ENCODE data around the gene BCAS3.
"Not testable (repeated sequence)": the region's sequence is repeated elsewhere in the genome, so short reads cannot be mapped to it uniquely, and the experiment has no call there.

BCAS3 gene

GRCh38 chr17:61419496-61420046, 741.9 kb downstream of the BCAS3 start:
- Mint-ChIP-seq H3K4me1 (ENCODE audit: low read depth) (no peaks in the 10 kb centered on the region), H3K4me3 (no peak overlapping the region), H3K27me3 (ENCODE audit: low read depth) (peaks cover 58% of the 10 kb centered on the region), H3K36me3 (ENCODE audit: low read depth) (no peaks in the 10 kb centered on the region), H3K27ac (no peak overlapping the region), H3K9me3 (no peaks in the 10 kb centered on the region)

DNA sequence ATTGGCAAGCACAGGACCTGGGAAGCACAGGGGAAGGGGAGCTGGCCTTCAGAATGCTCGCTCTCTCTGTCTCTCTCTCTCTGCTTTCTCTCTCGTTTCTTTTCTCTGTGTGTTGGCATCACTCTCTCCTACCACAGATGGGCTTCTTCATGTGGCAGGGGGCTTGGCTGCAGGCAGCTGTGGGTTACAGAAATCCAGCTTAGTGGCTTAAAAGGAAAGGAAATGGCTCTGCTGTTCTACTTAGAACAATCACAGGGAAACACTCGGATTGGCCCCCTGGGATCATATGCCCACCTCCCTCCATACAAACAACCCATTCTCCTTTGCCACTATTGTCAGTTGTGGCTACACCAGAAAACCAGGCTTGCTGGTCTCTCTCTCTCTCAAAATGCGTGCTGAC, 742.4 kb downstream of the BCAS3 start:
- no peak overlapping the region for H3K27ac Mint-ChIP-seq
- H3K9me3 Mint-ChIP-seq: no peaks in the 10 kb centered on the region
- H3K4me3 Mint-ChIP-seq: no peak overlapping the region

GRCh38 chr17:61420745-61421398, 743.2 kb downstream of the BCAS3 start:
- Mint-ChIP-seq H3K4me3 (no peak overlapping the region), H3K4me1 (ENCODE audit: low read depth) (no peaks in the 10 kb centered on the region), H3K27me3 (ENCODE audit: low read depth) (peaks cover 58% of the 10 kb centered on the region), H3K36me3 (ENCODE audit: low read depth) (no peaks in the 10 kb centered on the region), H3K27ac (no peak overlapping the region), H3K9me3 (no peaks in the 10 kb centered on the region)

More for the DNA sequence above, 742.4 kb downstream of the BCAS3 start:
- Mint-ChIP-seq H3K4me1 (ENCODE audit: low read depth) (no peaks in the 10 kb centered on the region), H3K36me3 (ENCODE audit: low read depth) (no peaks in the 10 kb centered on the region), H3K27me3 (ENCODE audit: low read depth) (peaks cover 57% of the 10 kb centered on the region)

DNA sequence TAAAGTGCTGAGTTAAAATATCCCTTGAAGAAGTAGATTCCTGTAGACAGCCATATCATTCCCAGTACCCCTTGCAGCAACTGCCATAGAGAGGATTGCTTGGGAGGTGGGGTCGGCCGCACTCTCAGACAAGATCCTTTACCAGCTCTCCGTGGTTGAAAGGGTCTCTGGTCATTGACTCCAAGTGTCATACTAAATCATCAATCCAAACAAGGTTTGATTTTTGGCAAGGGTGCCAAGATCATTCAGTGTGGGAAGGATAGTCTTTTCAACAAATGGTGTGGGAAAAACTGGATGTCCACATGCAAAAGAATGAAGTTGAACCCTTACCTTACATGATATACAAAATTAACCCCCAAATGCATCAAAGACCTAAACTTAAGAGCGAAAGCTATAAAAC, 743.8 kb downstream of the BCAS3 start:
- Mint-ChIP-seq H3K27ac (no peak overlapping the region), H3K36me3 (ENCODE audit: low read depth) (no peaks in the 10 kb centered on the region), H3K27me3 (ENCODE audit: low read depth) (peaks cover 54% of the 10 kb centered on the region), H3K9me3 (no peaks in the 10 kb centered on the region), H3K4me1 (ENCODE audit: low read depth) (no peaks in the 10 kb centered on the region), H3K4me3 (no peak overlapping the region)

DNA sequence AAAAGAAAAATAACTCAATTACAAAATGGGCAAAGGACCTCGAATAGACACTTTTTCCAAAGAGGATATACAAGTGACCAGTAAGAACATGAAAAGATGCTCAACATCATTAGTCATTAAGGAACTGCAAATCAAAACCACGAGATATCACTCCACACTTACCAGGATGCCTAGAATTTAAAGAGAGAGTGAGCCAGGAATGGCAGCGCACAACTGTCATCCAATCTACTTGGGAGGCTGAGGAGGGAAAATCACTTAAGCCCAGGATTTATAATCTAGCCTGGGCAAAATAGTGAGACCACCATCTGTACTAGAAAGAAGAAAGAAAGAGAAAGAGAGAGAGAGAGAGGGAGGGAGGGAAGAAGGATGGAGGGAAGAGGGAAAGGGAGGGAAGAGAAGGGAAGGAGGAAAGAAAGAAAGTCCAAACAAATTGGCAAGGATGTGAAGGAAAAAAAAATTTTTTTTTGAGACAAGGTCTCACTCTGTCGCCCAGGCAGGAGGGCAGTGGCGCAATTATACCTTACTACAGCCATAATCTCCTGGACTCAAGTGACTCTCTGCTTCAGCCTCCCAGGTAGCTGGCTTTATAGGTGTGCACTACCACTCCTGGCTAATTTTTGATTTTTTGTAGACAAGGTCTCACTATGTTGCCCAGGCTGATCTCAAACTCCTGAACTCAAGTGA, 744.6 kb downstream of the BCAS3 start:
- H3K4me3 Mint-ChIP-seq: no peak overlapping the region
- no peak overlapping the region for H3K27ac Mint-ChIP-seq
- H3K4me1 Mint-ChIP-seq (ENCODE audit: low read depth): no peaks in the 10 kb centered on the region
- no peaks in the 10 kb centered on the region for H3K36me3 Mint-ChIP-seq (ENCODE audit: low read depth)
- H3K27me3 Mint-ChIP-seq (ENCODE audit: low read depth): peaks cover 49% of the 10 kb centered on the region
- no peaks in the 10 kb centered on the region for H3K9me3 Mint-ChIP-seq

DNA sequence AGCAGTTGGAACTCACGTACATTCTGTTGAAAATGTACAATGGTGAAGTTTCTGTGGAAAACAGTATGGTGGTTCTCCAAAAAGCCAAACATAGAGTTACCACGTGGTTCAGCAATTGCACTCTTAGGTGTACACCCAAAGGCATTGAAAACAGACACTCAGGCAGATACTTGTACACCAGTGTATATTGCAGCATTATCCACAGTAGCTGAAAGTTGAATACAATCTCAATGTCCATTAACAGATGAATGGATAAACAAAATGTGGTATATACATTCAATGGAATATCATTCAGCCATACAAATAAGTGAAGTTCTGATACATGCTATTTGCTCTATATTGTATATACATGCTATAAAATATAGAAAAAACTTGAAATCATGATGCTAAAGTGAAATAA, 745.2 kb downstream of the BCAS3 start:
- no peaks in the 10 kb centered on the region for H3K4me1 Mint-ChIP-seq (ENCODE audit: low read depth)
- peaks cover 53% of the 10 kb centered on the region for H3K27me3 Mint-ChIP-seq (ENCODE audit: low read depth)
- no peak overlapping the region for H3K27ac Mint-ChIP-seq
- H3K9me3 Mint-ChIP-seq: no peaks in the 10 kb centered on the region
- no peaks in the 10 kb centered on the region for H3K36me3 Mint-ChIP-seq (ENCODE audit: low read depth)
- no peak overlapping the region for H3K4me3 Mint-ChIP-seq

- no peaks in the 10 kb centered on the region for H3K36me3 Mint-ChIP-seq (ENCODE audit: low read depth)
- H3K4me3 Mint-ChIP-seq: no peak overlapping the region
- no peak overlapping the region for H3K27ac Mint-ChIP-seq
- H3K9me3 Mint-ChIP-seq: no peaks in the 10 kb centered on the region
- peaks cover 49% of the 10 kb centered on the region for H3K27me3 Mint-ChIP-seq (ENCODE audit: low read depth)
- no peaks in the 10 kb centered on the region for H3K4me1 Mint-ChIP-seq (ENCODE audit: low read depth)
Measured at GRCh38 chr17:61423967-61424649, 746.5 kb downstream of the BCAS3 start.

DNA sequence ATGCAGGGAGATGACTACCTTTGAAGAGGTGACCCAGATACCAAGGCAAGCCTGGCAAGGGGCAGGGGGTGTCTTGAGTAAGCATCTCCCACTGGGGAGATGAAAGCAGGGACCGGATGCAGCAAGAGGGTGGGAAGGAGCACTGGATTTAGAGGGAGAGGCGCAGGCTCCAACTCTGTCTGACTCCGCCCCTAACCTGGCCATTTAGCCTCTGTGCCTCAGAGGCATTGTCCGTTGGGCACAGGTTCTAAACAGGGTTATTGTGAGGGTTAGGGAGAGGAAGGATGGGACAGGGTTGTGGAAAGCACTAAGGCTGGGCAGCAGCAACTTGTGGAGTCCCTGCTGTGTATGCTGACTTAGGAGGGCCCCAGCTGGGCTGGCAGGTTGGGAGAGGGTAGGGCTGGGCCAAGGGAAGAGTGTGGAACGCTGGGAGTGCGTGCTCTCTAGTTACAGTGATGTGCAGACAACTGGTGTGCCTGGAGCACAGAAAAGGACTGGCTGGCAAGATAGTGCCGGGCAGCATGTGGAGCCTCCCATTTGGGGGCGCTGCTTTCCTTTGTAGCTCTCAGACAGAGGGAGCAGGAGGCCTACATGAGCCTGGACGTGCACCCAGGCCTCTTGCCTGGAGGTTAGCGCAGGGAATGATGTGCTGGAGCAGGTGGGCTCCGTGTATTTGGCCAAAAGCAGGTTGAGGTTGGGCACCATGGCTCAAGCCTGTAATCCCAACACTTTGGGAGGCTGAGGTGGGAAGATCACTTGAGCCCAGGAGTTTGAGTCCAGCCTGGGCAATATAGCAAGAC, 748.2 kb downstream of the BCAS3 start:
- Mint-ChIP-seq H3K36me3 (ENCODE audit: low read depth) (no peaks in the 10 kb centered on the region), H3K27ac (no peak overlapping the region), H3K27me3 (ENCODE audit: low read depth) (peaks cover 41% of the 10 kb centered on the region), H3K4me3 (no peak overlapping the region), H3K4me1 (ENCODE audit: low read depth) (no peaks in the 10 kb centered on the region), H3K9me3 (no peaks in the 10 kb centered on the region)

DNA sequence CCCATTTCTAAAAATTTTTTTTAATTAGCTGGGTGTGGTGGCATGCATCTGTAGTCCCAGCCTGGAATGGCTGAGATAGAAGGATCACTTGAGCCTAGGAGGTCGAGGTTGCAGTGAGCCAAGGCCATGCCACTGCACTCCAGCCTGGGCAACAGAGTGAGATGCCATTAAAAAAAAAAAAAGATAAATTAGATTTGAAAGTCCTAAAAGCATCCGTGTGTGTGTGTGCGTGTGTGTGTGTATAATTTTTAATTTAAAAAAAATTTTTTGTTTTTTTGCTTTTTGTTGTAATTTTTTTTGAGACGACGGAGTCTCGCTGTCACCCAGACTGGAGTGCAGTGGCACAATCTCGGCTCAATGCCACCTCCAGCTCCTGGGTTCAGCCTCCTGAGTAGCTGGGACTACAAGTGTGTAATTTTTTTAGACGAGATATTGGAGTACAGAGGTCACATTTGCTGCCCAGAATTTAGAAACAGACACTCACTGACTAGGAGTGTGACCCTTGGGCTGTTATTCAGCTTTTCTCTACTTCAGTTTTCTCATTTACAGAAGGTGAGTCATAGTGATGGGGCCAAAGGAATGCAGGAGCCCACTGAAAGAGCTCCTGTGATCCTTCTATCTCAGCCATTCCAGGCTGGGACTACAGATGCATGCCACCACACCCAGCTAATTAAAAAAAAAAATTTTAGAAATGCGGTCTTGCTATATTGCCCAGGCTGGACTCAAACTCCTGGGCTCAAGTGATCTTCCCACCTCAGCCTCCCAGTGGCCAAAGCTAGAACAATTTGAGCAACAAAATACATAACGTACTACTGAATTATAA, 749.0 kb downstream of the BCAS3 start:
- Mint-ChIP-seq H3K36me3 (ENCODE audit: low read depth) (no peaks in the 10 kb centered on the region), H3K9me3 (no peaks in the 10 kb centered on the region), H3K27me3 (ENCODE audit: low read depth) (peaks cover 38% of the 10 kb centered on the region), H3K4me3 (no peak overlapping the region), H3K27ac (no peak overlapping the region), H3K4me1 (ENCODE audit: low read depth) (no peaks in the 10 kb centered on the region)

DNA sequence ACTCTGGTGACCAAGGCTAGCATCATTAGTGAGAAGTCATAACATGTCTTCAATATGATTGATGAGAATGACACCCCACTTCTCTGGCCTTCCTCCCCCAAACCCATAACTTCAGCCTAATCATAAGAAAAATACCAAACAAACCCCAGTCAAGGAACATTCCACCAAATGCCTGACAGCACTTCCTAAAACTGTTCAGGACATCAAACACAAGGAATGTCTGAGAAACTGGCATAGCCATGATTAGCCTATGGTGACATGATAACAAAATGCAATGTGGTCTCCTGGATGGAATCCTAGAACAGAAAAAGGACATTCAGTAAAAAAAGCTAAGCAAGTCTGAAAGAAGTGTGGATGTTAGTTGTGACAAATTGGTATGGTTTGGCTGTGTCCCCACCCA, 749.9 kb downstream of the BCAS3 start:
- Mint-ChIP-seq H3K27me3 (ENCODE audit: low read depth) (peaks cover 32% of the 10 kb centered on the region), H3K4me3 (no peak overlapping the region), H3K4me1 (ENCODE audit: low read depth) (no peaks in the 10 kb centered on the region), H3K27ac (no peak overlapping the region), H3K9me3 (no peaks in the 10 kb centered on the region), H3K36me3 (ENCODE audit: low read depth) (no peaks in the 10 kb centered on the region)

DNA sequence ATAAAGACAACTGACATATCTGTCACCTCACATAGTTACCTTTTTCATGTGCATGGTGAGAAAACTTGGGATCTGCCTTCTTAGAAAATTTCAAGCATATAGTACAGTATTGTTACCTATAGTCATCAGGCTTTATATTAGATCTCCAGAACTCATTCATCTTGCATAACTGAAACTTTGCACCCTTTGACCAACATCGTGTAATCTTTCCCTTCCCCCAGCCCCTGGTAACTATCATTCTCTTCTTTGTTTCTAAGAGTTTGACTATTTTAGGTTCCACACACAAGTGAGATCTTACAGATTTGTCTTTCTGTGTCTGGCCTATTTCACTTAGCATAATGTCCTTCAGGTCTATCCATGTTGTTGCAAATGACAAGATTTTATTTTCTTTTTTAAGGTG, 751.6 kb downstream of the BCAS3 start:
- H3K4me3 Mint-ChIP-seq: no peak overlapping the region
- no peak overlapping the region for H3K27ac Mint-ChIP-seq
- no peaks in the 10 kb centered on the region for H3K36me3 Mint-ChIP-seq (ENCODE audit: low read depth)
- H3K9me3 Mint-ChIP-seq: no peaks in the 10 kb centered on the region
- H3K4me1 Mint-ChIP-seq (ENCODE audit: low read depth): no peaks in the 10 kb centered on the region
- H3K27me3 Mint-ChIP-seq (ENCODE audit: low read depth): peaks cover 30% of the 10 kb centered on the region

DNA sequence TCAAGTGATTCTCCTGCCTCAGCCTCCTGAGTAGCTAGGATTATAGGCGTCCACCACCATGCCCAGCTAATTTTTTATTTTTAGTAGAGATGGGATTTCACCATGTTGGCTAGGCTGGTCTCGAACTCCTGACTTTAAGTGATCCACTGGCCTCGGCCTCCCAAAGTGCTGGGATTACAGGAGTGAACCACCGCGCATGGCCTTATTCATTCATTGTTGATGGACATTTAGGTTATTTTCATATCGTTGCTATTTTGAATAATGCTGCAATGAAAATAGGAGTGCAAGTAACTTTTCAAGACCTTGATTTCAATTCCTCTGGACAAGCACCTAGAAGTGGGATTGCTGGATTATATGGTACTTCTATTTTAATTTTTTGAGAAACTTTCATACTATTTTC, 752.2 kb downstream of the BCAS3 start:
- not testable (repeated sequence) for H3K27ac Mint-ChIP-seq; H3K9me3 Mint-ChIP-seq; H3K4me1 Mint-ChIP-seq (ENCODE audit: low read depth); H3K36me3 Mint-ChIP-seq (ENCODE audit: low read depth); H3K4me3 Mint-ChIP-seq
- H3K27me3 Mint-ChIP-seq (ENCODE audit: low read depth): peaks cover 36% of the 10 kb centered on the region

- no peaks in the 10 kb centered on the region for H3K4me1 Mint-ChIP-seq (ENCODE audit: low read depth)
- H3K36me3 Mint-ChIP-seq (ENCODE audit: low read depth): no peaks in the 10 kb centered on the region
- H3K4me3 Mint-ChIP-seq: no peak overlapping the region
- peaks cover 38% of the 10 kb centered on the region for H3K27me3 Mint-ChIP-seq (ENCODE audit: low read depth)
- no peaks in the 10 kb centered on the region for H3K9me3 Mint-ChIP-seq
- no peak overlapping the region for H3K27ac Mint-ChIP-seq
Measured at GRCh38 chr17:61431594-61432311, 754.1 kb downstream of the BCAS3 start.

Measured in T-helper 1 cell treated with Interleukin-12 subunit alpha and Interleukin-12 subunit beta and Interleukin-4 antibody, amounts not matched to agents 30 μg/mL and 1 μg/mL, for 36 hours (primary cell).